NCI-H1105 treated with DMSO at 0.1 percent for 48 hours (cell line): ENCODE data around the gene AP3S2.
"Not testable (repeated sequence)": the region's sequence is repeated elsewhere in the genome, so short reads cannot be mapped to it uniquely, and the experiment has no call there.

ENCODE experiments used
- DNase-seq: peaks from one replicate; lab custom pipeline; 2025; lab: John Stamatoyannopoulos, UW

The AP3S2 gene

DNA sequence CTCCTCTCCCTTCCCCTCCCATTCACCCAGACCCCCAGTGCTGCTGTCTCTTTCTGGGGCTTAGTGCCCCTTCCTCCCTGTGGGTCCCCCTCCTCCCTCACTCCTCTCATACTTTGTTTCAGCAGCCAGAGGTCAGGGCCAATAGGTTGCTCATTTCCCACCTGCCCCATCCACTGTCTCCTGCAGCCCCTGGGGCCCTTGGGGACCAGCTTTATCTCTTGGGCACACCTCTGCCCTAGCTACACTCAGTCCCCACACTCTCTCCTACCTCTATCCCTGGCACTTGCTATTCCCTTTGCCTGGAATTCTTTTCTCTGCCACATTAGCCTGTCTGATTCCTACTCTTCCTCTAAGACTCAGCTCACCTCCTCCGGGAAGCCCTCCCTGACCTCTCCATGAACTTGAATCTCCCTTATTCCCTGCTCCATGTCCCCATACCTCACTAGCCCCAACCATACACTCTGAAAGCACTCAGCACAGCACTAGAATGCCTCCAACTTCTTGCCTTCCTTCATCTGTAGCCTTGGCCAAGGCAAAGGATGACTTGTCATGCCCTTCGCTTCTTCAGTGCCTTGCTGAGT is 93.8 kb downstream of the AP3S2 start:
- no peak for DNase-seq

- no peak for DNase-seq
These were observed 94.5 kb downstream of the AP3S2 start for GRCh38 chr15:89799011-89799911.

- DNase-seq = no peak
These were observed 96.1 kb downstream of the AP3S2 start for GRCh38 chr15:89797678-89798201.

GRCh38 chr15:89795996-89796395 is 97.8 kb downstream of the AP3S2 start:
- no peak for DNase-seq

GRCh38 chr15:89794627-89795241 is 99.1 kb downstream of the AP3S2 start:
- DNase-seq = peak; percentile 41

GRCh38 chr15:89792106-89792805 is 101.5 kb downstream of the AP3S2 start:
- no peak for DNase-seq

- no peak for DNase-seq
These were observed 103.1 kb downstream of the AP3S2 start for GRCh38 chr15:89790661-89791060.

- DNase-seq = no peak
These were observed 103.6 kb downstream of the AP3S2 start for GRCh38 chr15:89790206-89790605.

DNA sequence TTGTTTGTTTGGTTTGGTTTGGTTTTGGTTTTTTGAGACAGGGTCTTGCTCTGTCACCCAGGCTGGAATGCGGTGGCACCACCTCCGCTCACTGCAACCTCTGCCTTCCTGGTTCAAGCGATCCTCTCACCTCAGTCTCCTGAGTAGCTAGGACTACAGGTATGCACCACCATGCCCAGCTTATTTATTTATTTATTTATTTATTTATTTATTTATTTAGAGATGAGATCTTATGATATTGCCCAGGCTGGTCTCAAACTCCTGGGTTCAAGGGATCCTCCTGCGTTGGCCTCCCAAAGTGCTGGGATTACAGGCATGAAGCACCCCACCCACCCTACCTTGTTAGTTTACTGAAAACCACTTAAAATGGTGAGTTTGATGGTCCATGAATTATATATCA is 105.2 kb downstream of the AP3S2 start:
- DNase-seq = not testable (repeated sequence)

GRCh38 chr15:89787944-89788343 is 105.8 kb downstream of the AP3S2 start:
- no peak for DNase-seq

DNA sequence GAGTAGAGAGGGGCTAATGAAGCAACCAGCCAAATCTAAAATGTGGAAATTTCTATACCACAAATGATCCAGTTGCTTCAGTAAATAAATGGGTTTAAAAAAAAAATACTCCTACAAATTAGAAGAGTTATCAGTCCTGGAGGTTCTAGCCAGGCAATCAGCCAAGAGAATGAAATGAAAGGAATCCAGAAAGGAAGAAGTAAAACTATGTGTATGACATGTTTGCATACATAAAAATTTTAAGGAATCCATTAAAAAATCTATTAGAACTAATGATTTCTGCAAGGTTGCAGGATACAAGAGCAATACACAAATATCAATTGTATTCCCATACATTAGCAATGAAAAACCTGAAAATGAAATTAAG is 108.0 kb downstream of the AP3S2 start:
- DNase-seq = no peak

DNA sequence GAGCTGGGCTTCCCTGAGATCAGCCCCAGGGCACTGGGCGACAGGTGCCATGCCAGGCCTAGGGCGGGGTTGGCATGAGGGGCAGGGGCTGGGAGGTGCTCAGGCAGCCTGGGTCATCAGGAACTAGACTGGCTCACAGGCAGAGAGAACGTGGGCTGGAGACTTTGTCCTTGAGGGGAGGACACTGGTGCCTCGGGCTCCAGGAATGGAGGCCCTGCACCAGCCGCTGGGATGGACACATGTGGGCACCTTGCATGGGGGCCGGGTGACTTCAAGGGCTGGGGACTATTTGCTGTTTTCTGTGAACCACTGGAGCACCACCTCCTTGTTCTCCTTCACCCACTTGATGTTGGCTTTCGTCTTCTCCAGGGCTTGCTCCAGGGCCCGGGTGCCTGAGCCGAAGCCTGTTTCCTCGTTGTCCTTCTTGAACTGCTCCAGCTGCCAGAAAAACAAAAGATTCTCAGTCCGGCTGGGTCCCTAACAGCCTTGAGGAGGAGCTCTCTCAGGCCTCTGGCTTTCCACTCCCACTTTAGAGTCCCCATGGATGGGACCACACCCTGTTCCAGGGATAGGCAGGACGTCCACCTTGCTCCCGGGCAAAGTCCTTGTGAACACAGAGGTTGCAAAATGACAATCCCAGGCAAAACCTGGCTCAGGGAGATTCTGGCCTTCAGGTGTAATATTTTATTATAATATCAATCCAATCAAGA is 108.6 kb downstream of the AP3S2 start:
- no peak for DNase-seq

DNA sequence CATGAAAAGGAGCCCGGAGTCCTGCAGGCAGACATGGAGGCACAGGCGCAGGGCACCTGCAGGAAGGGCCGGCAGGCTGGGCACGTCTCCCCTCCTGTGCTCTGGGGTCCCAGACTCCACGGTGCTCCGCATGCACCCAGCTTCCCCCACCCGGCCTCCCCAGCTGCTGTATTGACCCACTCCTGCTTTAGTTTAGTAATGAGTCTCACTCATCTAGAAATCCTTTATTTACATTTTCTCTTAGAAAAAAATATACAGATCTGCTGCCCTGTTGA is 109.2 kb downstream of the AP3S2 start:
- no peak for DNase-seq

DNA sequence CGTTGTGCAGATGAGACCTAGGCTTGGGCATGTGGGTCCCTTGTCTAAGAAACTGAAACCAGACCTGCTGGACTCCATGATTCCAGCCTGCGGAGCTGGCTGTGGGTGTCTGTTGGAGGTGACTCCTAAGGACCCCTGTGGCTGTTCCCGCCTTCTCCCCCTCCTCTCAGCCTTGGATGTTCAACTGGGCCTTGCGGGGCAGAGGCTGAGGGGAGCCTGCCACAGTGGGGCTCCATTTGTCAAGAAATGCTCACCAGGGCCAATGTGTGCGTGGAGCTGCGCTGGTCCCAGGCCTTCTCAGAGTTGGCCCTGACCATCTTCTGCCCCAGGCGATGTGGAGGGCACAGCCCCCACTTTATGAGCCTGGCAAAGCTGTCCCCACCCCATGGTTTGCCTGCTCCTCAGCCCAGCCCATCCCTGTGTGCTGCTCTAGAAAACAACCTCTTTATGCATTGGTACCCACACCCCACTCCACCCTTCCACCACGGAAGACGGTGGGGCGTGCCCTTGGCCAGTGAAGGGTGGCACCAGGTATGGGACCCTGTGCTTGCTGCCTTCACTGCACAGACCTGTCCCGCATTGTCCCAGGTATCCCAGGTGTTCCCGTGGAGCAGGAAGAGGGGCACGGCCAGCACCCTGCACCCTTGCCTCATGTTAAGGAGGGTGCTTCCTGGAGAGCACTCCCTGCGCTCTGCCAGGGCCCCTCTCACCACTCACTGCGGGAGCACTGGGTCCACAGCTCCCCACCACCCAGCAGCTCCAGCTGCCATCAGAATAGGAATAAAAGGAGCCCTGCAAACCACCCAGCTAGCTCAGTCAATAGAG is 109.7 kb downstream of the AP3S2 start:
- DNase-seq = no peak

DNA sequence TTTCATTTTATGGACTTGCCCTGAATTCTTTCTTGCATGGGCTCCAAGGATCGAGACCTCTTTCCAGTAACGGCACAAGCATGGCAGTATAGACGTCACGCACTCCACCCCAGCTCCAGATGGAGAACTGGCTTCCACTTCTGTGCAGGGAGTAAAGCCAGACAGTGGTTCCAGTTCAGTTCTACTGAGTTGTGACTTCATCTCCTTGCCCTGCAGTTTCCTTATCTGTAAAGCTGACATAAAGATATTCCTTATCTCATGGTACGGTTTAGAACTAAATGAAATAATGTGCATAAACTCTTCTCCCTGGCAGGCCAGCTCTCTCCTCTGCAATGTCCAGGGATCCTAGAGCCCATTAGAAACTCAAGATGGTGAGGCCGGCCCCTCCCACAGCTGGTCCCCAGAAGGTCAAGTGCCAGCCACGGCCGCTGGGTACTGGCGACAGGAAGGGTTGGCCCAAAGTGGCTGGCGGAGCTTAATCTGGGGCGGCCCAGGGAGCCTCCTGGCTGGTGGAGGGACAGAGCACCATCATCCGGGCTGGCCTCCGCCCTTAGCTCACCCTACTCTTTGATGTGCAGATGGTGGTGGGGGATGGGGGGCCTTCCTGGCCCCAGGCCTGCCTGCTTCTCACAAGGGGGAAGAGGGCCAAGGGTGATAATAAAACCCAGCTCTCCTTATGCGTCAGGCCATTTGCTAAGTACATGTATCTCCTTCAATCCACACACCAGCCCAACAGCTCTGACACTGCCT is 110.5 kb downstream of the AP3S2 start:
- no peak for DNase-seq

DNA sequence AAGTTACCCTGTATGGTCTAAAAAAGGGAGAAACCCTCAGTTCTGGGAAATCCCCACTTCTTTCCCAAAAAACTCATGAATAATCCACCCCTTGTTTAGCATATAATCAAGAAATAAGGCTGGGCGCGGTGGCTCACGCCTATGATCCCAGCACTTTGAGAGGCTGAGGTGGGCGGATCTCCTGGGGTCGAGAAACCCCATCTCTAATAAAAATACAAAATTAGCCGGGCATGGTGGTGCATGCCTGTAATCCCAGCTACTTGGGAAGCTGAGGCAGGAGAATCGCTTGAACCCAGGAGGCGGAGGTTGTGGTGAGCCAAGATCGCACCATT is 111.2 kb downstream of the AP3S2 start:
- DNase-seq = not testable (repeated sequence)

- no peak for DNase-seq
These were observed 111.7 kb downstream of the AP3S2 start for GRCh38 chr15:89781891-89782618.

DNA sequence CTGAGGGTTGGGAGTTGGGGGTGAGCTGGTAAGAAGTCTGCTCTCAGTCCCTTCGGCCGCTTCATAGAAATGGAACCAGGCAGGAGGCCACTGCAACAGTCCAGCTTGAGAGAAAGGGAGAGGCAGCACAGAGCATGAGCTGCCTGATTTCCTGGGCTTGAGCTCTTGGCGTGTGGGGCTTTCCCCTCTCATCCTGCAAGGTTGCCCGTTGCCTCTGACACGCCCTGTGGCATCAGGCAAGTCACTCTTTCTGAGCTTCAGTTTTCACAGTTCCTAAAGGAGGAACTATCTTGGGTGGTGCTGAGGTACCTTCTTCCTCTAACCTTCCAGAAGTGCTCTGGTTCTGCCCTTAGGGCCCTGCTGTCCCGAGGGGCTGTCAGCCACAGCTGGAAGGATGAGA is 112.7 kb downstream of the AP3S2 start:
- no peak for DNase-seq

DNA sequence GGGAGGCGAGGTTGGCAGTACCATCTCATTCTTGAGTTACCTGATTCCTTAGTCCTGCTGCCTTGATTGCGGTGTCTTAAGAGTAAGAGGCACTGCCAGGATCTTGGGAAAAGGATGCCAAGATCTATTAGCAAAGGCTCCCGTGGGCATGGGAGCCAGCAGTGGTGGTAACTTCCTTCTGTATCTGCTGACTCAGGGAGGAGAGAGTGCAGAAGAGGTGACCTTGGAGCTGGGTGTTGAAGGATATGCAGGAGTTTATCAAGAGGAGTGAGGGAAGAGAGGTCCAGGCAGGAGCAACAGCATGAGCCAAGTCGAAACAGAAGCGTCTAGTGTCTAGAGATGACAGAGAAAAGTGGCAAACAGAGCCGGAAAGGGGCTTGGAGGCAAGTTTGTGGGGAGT is 113.2 kb downstream of the AP3S2 start:
- DNase-seq = no peak
